SK-N-SH treated with all-trans-retinoic acid at 6 μM for 48 hours (cell line): ENCODE measurements around the gene IL22.

ENCODE experiments used
- ATAC-seq: fragments of 200-7000 bp; cut with Tn5 transposase; 3 replicates; pipeline ENCODE4 v1.9.1; 2020; ENCODE audit warnings: mild to moderate bottlenecking, moderate library complexity
- BACH2 ChIP-seq: fragments of 250-450 bp; sonication (Bioruptor Pico); IDR thresholded peaks from 2 replicates; pipeline ENCODE4 v1.9.0; 2021; ENCODE audit warnings: mild to moderate bottlenecking, borderline replicate concordance
- CREB5 ChIP-seq: fragments of 250-450 bp; sonication (Bioruptor Pico); IDR thresholded peaks from 2 replicates; pipeline ENCODE4 v1.5.1; 2020; ENCODE audit warnings: low read depth, mild to moderate bottlenecking, moderate library complexity
- CSDC2 ChIP-seq: fragments of 250-450 bp; sonication (Bioruptor Pico); IDR thresholded peaks from 2 replicates; pipeline ENCODE4 v1.5.0; 2020; ENCODE audit warnings: mild to moderate bottlenecking, moderate library complexity
- CSRNP3 ChIP-seq: fragments of 250-450 bp; sonication (Bioruptor Pico); IDR thresholded peaks from 2 replicates; pipeline ENCODE4 v1.5.1; 2021; ENCODE audit warnings: mild to moderate bottlenecking, moderate library complexity
- ESRRG ChIP-seq: fragments of 250-450 bp; sonication (Bioruptor Pico); IDR thresholded peaks from 2 replicates; pipeline ENCODE4 v1.6.1; 2021; ENCODE audit warnings: mild to moderate bottlenecking
- GLIS3 ChIP-seq: fragments of 250-450 bp; sonication (Bioruptor Pico); IDR thresholded peaks from 2 replicates; pipeline ENCODE4 v1.5.0; 2020; ENCODE audit warnings: mild to moderate bottlenecking, moderate library complexity
- ISL1 ChIP-seq: fragments of 250-450 bp; sonication (Bioruptor Pico); IDR thresholded peaks from 2 replicates; pipeline ENCODE4 v2.1.2; 2022; ENCODE audit warnings: mild to moderate bottlenecking, moderate library complexity
- OSR1 ChIP-seq: fragments of 250-450 bp; sonication (Bioruptor Pico); IDR thresholded peaks from 2 replicates; pipeline ENCODE4 v1.8.0; 2022; ENCODE audit warnings: moderate library complexity, mild to moderate bottlenecking, inconsistent platforms
- PATZ1 ChIP-seq: fragments of 250-450 bp; sonication (Bioruptor Pico); IDR thresholded peaks from 2 replicates; pipeline ENCODE4 v1.8.0; 2020; ENCODE audit warnings: mild to moderate bottlenecking, moderate library complexity, borderline replicate concordance
- POU6F1 ChIP-seq: fragments of 250-450 bp; sonication (Bioruptor Pico); IDR thresholded peaks from 2 replicates; pipeline ENCODE4 v1.8.0; 2021; ENCODE audit warnings: low read depth, mild to moderate bottlenecking, moderate library complexity, borderline replicate concordance
- PPARA ChIP-seq: fragments of 250-450 bp; sonication (Bioruptor Pico); IDR thresholded peaks from 2 replicates; pipeline ENCODE4 v1.5.0; 2020; ENCODE audit warnings: mild to moderate bottlenecking, borderline replicate concordance
- RARB ChIP-seq: fragments of 250-450 bp; sonication (Bioruptor Pico); IDR thresholded peaks from 2 replicates; pipeline ENCODE4 v1.8.0; 2021; ENCODE audit warnings: mild to moderate bottlenecking, moderate library complexity
- SNAI2 ChIP-seq: fragments of 250-450 bp; sonication (Bioruptor Pico); IDR thresholded peaks from 2 replicates; pipeline ENCODE4 v1.5.0; 2020; ENCODE audit warnings: mild to moderate bottlenecking, moderate library complexity
- TCF4 ChIP-seq: fragments of 250-450 bp; sonication (Bioruptor Pico); IDR thresholded peaks from 2 replicates; pipeline ENCODE4 v1.8.0; 2021; ENCODE audit warnings: mild to moderate bottlenecking, moderate library complexity, borderline replicate concordance
- TOX ChIP-seq: fragments of 250-450 bp; sonication (Bioruptor Pico); IDR thresholded peaks from 2 replicates; pipeline ENCODE4 v1.8.0; 2021; ENCODE audit warnings: mild to moderate bottlenecking, moderate library complexity, borderline replicate concordance
- TSHZ2 ChIP-seq: fragments of 250-450 bp; sonication (Bioruptor Pico); IDR thresholded peaks from 2 replicates; pipeline ENCODE4 v1.5.0; 2020; ENCODE audit warnings: mild to moderate bottlenecking, moderate library complexity
- ZC3H10 ChIP-seq: fragments of 250-450 bp; sonication (Bioruptor Pico); IDR thresholded peaks from 2 replicates; pipeline ENCODE4 v1.5.1; 2021; ENCODE audit warnings: mild to moderate bottlenecking, moderate library complexity
- ZFP3 ChIP-seq: fragments of 250-450 bp; sonication (Bioruptor Pico); IDR thresholded peaks from 2 replicates; pipeline ENCODE4 v1.5.0; 2020; ENCODE audit warnings: mild to moderate bottlenecking, moderate library complexity
- ZFP30 ChIP-seq: fragments of 450-650 bp; formaldehyde crosslinking; IDR thresholded peaks from 2 replicates; pipeline ENCODE4 v1.5.0; 2022; ENCODE audit warnings: mild to moderate bottlenecking, moderate library complexity
- ZNF70 ChIP-seq: fragments of 450-650 bp; formaldehyde crosslinking; IDR thresholded peaks from 2 replicates; pipeline ENCODE4 v1.5.0; 2020; ENCODE audit warnings: mild to moderate bottlenecking, moderate library complexity
- ZNF8 ChIP-seq: fragments of 450-650 bp; formaldehyde crosslinking; IDR thresholded peaks from 2 replicates; pipeline ENCODE4 v1.5.0; 2020; ENCODE audit warnings: mild to moderate bottlenecking, moderate library complexity

IL22 gene

GRCh38 chr12:68268967-68269366 is 15.6 kb upstream of the IL22 start:
- TF ChIP-seq ISL1 (CRISPR knock-in tag) (no peak), CREB5 (CRISPR knock-in tag) (no peak), ESRRG (no peak), POU6F1 (no peak), GLIS3 (CRISPR knock-in tag) (no peak), CSRNP3 (CRISPR knock-in tag) (no peak), ZFP30 (no peak), RARB (CRISPR knock-in tag) (no peak), ZFP3 (no peak), ZC3H10 (CRISPR knock-in tag) (no peak), CSDC2 (CRISPR knock-in tag) (no peak), TCF4 (CRISPR knock-in tag) (no peak), PPARA (no peak)
- ATAC-seq: no peak

- ATAC-seq: no peak
- TF ChIP-seq PATZ1 (CRISPR knock-in tag) (no peak), ZFP3 (no peak), SNAI2 (CRISPR knock-in tag) (no peak)
These were observed 14.5 kb upstream of the IL22 start for GRCh38 chr12:68267892-68268396.

- no peak for TF ChIP-seq OSR1 (CRISPR knock-in tag)
- ATAC-seq: no peak
These were observed 11.5 kb upstream of the IL22 start for GRCh38 chr12:68264857-68265256.

- ATAC-seq: no peak
- TF ChIP-seq SNAI2 (CRISPR knock-in tag): no peak
- no peak for TF ChIP-seq TOX (CRISPR knock-in tag)
- TF ChIP-seq PATZ1 (CRISPR knock-in tag): no peak
- no peak for TF ChIP-seq OSR1 (CRISPR knock-in tag)
- no peak for TF ChIP-seq TCF4 (CRISPR knock-in tag)
- TF ChIP-seq TSHZ2 (CRISPR knock-in tag): no peak
- no peak for TF ChIP-seq ZNF70 (CRISPR knock-in tag)
- no peak for TF ChIP-seq BACH2 (CRISPR knock-in tag)
- no peak for TF ChIP-seq CSDC2 (CRISPR knock-in tag)
- no peak for TF ChIP-seq ESRRG
- no peak for TF ChIP-seq ZNF8 (CRISPR knock-in tag)
- TF ChIP-seq ISL1 (CRISPR knock-in tag): no peak
- TF ChIP-seq ZFP30: no peak
- TF ChIP-seq CSRNP3 (CRISPR knock-in tag): no peak
- no peak for TF ChIP-seq POU6F1
These were observed 10.9 kb upstream of the IL22 start for GRCh38 chr12:68264158-68264855.
